H9 (cell line): Measurements from ENCODE around the gene ARHGEF33. TPM values are rescaled to one million over a fixed set of nuclear protein-coding genes. Genes with fewer than 3 reads are reported as not detected.

ENCODE experiments used
- DNase-seq: peaks from one replicate; pipeline ENCODE4 v3.0.0-alpha.2; 2017
- H2AFZ ChIP-seq: one replicate; pipeline ENCODE4 v1.6.1; 2013; ENCODE audit warnings: mild to moderate bottlenecking, low read length, control low read depth, moderate library complexity
- H2AK5ac ChIP-seq: 2 replicates; pipeline ENCODE4 v1.6.1; 2013; ENCODE audit warnings: low read length, control low read depth, mixed read lengths; ENCODE audit not compliant: insufficient read length
- H2BK120ac ChIP-seq: one replicate; pipeline ENCODE4 v1.6.1; 2013; ENCODE audit warnings: low read depth, mild to moderate bottlenecking, low read length, control low read depth, inconsistent platforms; ENCODE audit not compliant: poor library complexity, severe bottlenecking
- H2BK12ac ChIP-seq: 2 replicates; pipeline ENCODE4 v1.6.1; 2013; ENCODE audit warnings: low read length, control low read depth, mixed read lengths, low read depth; ENCODE audit not compliant: insufficient read length
- H2BK15ac ChIP-seq: 2 replicates; pipeline ENCODE4 v1.6.1; 2013; ENCODE audit warnings: low read depth, low read length, control low read depth
- H2BK20ac ChIP-seq: one replicate; pipeline ENCODE4 v1.6.1; 2013; ENCODE audit warnings: low read depth, mild to moderate bottlenecking, low read length, control low read depth, inconsistent platforms; ENCODE audit not compliant: poor library complexity, severe bottlenecking
- H2BK5ac ChIP-seq: 2 replicates; pipeline ENCODE4 v1.6.1; 2013; ENCODE audit warnings: low read length, control low read depth, mixed read lengths; ENCODE audit not compliant: insufficient read length
- H3K14ac ChIP-seq: 2 replicates; pipeline ENCODE4 v1.6.1; 2013; ENCODE audit warnings: low read length, control low read depth; ENCODE audit not compliant: insufficient read depth
- H3K18ac ChIP-seq: 2 replicates; pipeline ENCODE4 v1.6.1; 2013; ENCODE audit warnings: low read depth, mild to moderate bottlenecking, mixed read lengths, low read length, control low read depth; ENCODE audit not compliant: insufficient read length
- H3K23ac ChIP-seq: 2 replicates; pipeline ENCODE4 v1.6.1; 2013; ENCODE audit warnings: low read length, control low read depth, mixed read lengths, low read depth; ENCODE audit not compliant: insufficient read length
- H3K23me2 ChIP-seq: 2 replicates; pipeline ENCODE4 v1.6.1; 2013; ENCODE audit warnings: low read depth, mild to moderate bottlenecking, mixed read lengths, low read length, control low read depth; ENCODE audit not compliant: insufficient read length, poor library complexity, severe bottlenecking
- H3K27ac ChIP-seq: 2 replicates; pipeline ENCODE4 v1.5.1; 2013; ENCODE audit warnings: low read length, control low read depth, mixed read lengths, low read depth; ENCODE audit not compliant: insufficient read length
- H3K27me3 ChIP-seq: 2 replicates; pipeline ENCODE4 v1.6.1; 2013; ENCODE audit warnings: low read length, control low read depth, inconsistent platforms; ENCODE audit not compliant: insufficient read depth
- H3K4ac ChIP-seq: 2 replicates; pipeline ENCODE4 v1.6.1; 2013; ENCODE audit warnings: low read depth, mild to moderate bottlenecking, control low read depth, inconsistent platforms, low read length, moderate library complexity
- H3K4me1 ChIP-seq: 2 replicates; pipeline ENCODE4 v1.6.1; 2013; ENCODE audit warnings: low read length, control low read depth, inconsistent platforms; ENCODE audit not compliant: insufficient read depth
- H3K4me2 ChIP-seq: 2 replicates; pipeline ENCODE4 v1.6.1; 2013; ENCODE audit warnings: low read length, control low read depth, mixed read lengths; ENCODE audit not compliant: insufficient read length, insufficient read depth
- H3K56ac ChIP-seq: 2 replicates; pipeline ENCODE4 v1.6.1; 2013; ENCODE audit warnings: low read depth, mild to moderate bottlenecking, mixed read lengths, low read length, control low read depth; ENCODE audit not compliant: insufficient read length
- H3K79me1 ChIP-seq: 2 replicates; pipeline ENCODE4 v1.6.1; 2013; ENCODE audit warnings: low read depth, mild to moderate bottlenecking, moderate library complexity, low read length, control low read depth, inconsistent platforms; ENCODE audit not compliant: insufficient read depth, poor library complexity, severe bottlenecking
- H3K79me2 ChIP-seq: 2 replicates; pipeline ENCODE4 v1.6.1; 2013; ENCODE audit warnings: low read length, control low read depth, inconsistent platforms; ENCODE audit not compliant: insufficient read depth
- H3K9ac ChIP-seq: 2 replicates; pipeline ENCODE4 v1.6.1; 2013; ENCODE audit warnings: low read length, control low read depth, mixed read lengths; ENCODE audit not compliant: insufficient read length; ENCODE audit errors: extremely low read depth
- H3K9me3 ChIP-seq: one replicate; pipeline ENCODE4 v1.6.1; 2013; ENCODE audit warnings: low read depth, low read length, inconsistent platforms; ENCODE audit not compliant: control insufficient read depth
- H3T11ph ChIP-seq: one replicate; pipeline ENCODE4 v1.6.1; 2013; ENCODE audit warnings: mild to moderate bottlenecking, low read length, control low read depth, inconsistent platforms
- H4K20me1 ChIP-seq: one replicate; pipeline ENCODE4 v1.6.1; 2013; ENCODE audit not compliant: control insufficient read depth, insufficient read length, insufficient read depth
- H4K5ac ChIP-seq: 2 replicates; pipeline ENCODE4 v1.6.1; 2013; ENCODE audit warnings: low read depth, mild to moderate bottlenecking, mixed read lengths, low read length, control low read depth; ENCODE audit not compliant: insufficient read length
- H4K8ac ChIP-seq: replicated peaks from 2 replicates; pipeline ENCODE4 v1.6.1; 2013; ENCODE audit warnings: low read length, control low read depth, mixed read lengths, low read depth; ENCODE audit not compliant: insufficient read length
- H4K91ac ChIP-seq: 2 replicates; pipeline ENCODE4 v1.6.1; 2013; ENCODE audit warnings: low read depth, mild to moderate bottlenecking, moderate library complexity, mixed read lengths, low read length, control low read depth; ENCODE audit not compliant: insufficient read length
- H3K27ac Mint-ChIP-seq, 3 experiments: 2 replicates in 2 of 3; 3 replicates in 1 of 3; pipeline ENCODE4 v1.8.0; 2020 to 2021; ENCODE audit warnings: mixed read lengths in 3 of 3, mild to moderate bottlenecking in 1 of 3, moderate library complexity in 1 of 3
- H3K27me3 Mint-ChIP-seq: 2 replicates; pipeline ENCODE4 v1.8.0; 2021; ENCODE audit warnings: low read depth, mild to moderate bottlenecking, moderate library complexity, mixed read lengths
- H3K36me3 Mint-ChIP-seq, 3 experiments: 2 replicates in 2 of 3; 3 replicates in 1 of 3; pipeline ENCODE4 v1.8.0; 2020 to 2021; ENCODE audit warnings: low read depth in 3 of 3, mixed read lengths in 3 of 3; ENCODE audit not compliant: insufficient read depth in 1 of 3
- H3K4me1 Mint-ChIP-seq, 2 experiments: 2 replicates each; pipeline ENCODE4 v1.8.0; 2020; ENCODE audit warnings: mixed read lengths in 2 of 2
- H3K4me3 Mint-ChIP-seq, 2 experiments: 2 replicates in 1 of 2; 3 replicates in 1 of 2; pipeline ENCODE4 v1.8.0; 2020 to 2021; ENCODE audit warnings: mild to moderate bottlenecking in 2 of 2, mixed read lengths in 2 of 2, moderate library complexity in 1 of 2
- H3K9me3 Mint-ChIP-seq, 2 experiments: 2 replicates in 1 of 2; 3 replicates in 1 of 2; pipeline ENCODE4 v1.8.0; 2020; ENCODE audit warnings: mild to moderate bottlenecking in 2 of 2, mixed read lengths in 2 of 2, moderate library complexity in 1 of 2
- WGBS: extraction: QIAGEN DNeasy Blood & Tissue Kit; methylation state at CpG from one replicate; pipeline ENCODE4 v1.1.7; 2013; ENCODE audit warnings: missing lambda C conversion rate, low lambda C conversion rate, mixed read lengths; ENCODE audit not compliant: insufficient read length; ENCODE audit errors: extremely low coverage; 5-methylcytosine and 5-hydroxymethylcytosine counted together
- total RNA-seq: library from RNA; stranded (reverse); gene quantifications from 2 replicates; pipeline ENCODE4 v1.2.1, GENCODE V29; 2021
- TF ChIP-seq, protein P1 (sequence below): fragments of 200-600 bp; sonication (generic); conservative IDR thresholded peaks from 3 replicates; pipeline ENCODE4 v1.8.0; 2021; ENCODE audit warnings: antibody characterized with exemption, mild to moderate bottlenecking

Gene ARHGEF33
- total RNA-seq, 1 experiment from 2014 or later: 0.92 TPM

DNA sequence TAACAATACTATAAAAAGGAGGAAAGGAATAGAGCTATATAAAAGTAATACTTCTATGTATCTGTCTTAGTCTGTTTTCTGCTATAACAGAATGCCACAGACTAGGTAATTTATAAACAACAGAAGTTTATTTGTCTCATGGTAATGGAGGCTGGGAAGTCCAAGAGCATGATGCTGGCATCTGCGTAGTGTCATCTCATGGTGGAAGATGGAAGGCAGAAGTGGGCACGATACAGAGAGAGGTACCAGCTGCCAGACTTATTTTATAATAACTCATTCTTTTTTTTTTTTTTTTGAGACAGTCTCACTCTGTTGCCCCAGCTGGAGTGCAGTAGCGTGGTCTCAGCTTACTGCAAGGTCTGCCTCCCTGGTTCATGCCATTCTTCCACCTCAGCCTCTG lies 18.2 kb upstream of the ARHGEF33 start:
- peaks cover 0 to 10% of the 10 kb centered on the region in 2 experiments; a peak in 3 of 5 replicates for H3K9me3 Mint-ChIP-seq
- no peak overlapping the region for H2BK5ac ChIP-seq

More for the DNA sequence above, 18.2 kb upstream of the ARHGEF33 start:
- no peaks in the 10 kb centered on the region for H3K79me1 ChIP-seq
- no peak overlapping the region for H3K56ac ChIP-seq
- H3K4me1 Mint-ChIP-seq: peaks cover 10 to 14% of the 10 kb centered on the region in 2 experiments
- no peaks in the 10 kb centered on the region for H3K9me3 ChIP-seq
- no peak overlapping the region for H3K18ac ChIP-seq
- no peak overlapping the region for H3K27ac ChIP-seq
- no peaks in the 10 kb centered on the region for H3K27me3 ChIP-seq
- H3K9ac ChIP-seq: no peak overlapping the region
- H2BK12ac ChIP-seq: no peak overlapping the region
- peaks cover 2% of the 10 kb centered on the region for H4K20me1 ChIP-seq
- H3K27me3 Mint-ChIP-seq: no peaks in the 10 kb centered on the region
- peaks cover 6 to 22% (median 11%) of the 10 kb centered on the region in 3 experiments; a peak in 6 of 7 replicates for H3K36me3 Mint-ChIP-seq
- H2BK15ac ChIP-seq: no peak overlapping the region
- WGBS: no CpG with 5 or more reads among the region's 3 CpGs
- H3K4ac ChIP-seq: no peak overlapping the region
- no peak overlapping the region for H3K27ac Mint-ChIP-seq
- no peak overlapping the region for H3T11ph ChIP-seq
- H2AFZ ChIP-seq: no peak overlapping the region
- TF ChIP-seq, protein P1, sequence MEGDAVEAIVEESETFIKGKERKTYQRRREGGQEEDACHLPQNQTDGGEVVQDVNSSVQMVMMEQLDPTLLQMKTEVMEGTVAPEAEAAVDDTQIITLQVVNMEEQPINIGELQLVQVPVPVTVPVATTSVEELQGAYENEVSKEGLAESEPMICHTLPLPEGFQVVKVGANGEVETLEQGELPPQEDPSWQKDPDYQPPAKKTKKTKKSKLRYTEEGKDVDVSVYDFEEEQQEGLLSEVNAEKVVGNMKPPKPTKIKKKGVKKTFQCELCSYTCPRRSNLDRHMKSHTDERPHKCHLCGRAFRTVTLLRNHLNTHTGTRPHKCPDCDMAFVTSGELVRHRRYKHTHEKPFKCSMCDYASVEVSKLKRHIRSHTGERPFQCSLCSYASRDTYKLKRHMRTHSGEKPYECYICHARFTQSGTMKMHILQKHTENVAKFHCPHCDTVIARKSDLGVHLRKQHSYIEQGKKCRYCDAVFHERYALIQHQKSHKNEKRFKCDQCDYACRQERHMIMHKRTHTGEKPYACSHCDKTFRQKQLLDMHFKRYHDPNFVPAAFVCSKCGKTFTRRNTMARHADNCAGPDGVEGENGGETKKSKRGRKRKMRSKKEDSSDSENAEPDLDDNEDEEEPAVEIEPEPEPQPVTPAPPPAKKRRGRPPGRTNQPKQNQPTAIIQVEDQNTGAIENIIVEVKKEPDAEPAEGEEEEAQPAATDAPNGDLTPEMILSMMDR: no peak
- H3K23me2 ChIP-seq: peaks cover 12% of the 10 kb centered on the region
- no peak for DNase-seq
- no peaks in the 10 kb centered on the region for H3K4me1 ChIP-seq
- no peak overlapping the region for H4K91ac ChIP-seq
- H3K4me3 Mint-ChIP-seq: no peak overlapping the region
- H2BK120ac ChIP-seq: no peak overlapping the region
- no peak overlapping the region for H3K4me2 ChIP-seq
- no peak overlapping the region for H3K23ac ChIP-seq
- no peak overlapping the region for H2BK20ac ChIP-seq
- no peak overlapping the region for H2AK5ac ChIP-seq
- no peak overlapping the region for H3K14ac ChIP-seq
- no peak overlapping the region for H4K5ac ChIP-seq
- H3K79me2 ChIP-seq: peaks cover 2% of the 10 kb centered on the region; the same call in 1 of the 2 replicates
- H4K8ac ChIP-seq: no peak overlapping the region
